Pancreas (tissue), 10 donors: Measurements from ENCODE around the gene NUP62CL. TPM values are rescaled to one million over a fixed set of nuclear protein-coding genes. Genes with fewer than 3 reads are reported as not detected.

Source experiments
- ATAC-seq, 4 donors: fragments of 200-7000 bp; cut with Tn5 transposase; one replicate each; pipeline versions ENCODE4 v1.8.0 to v1.9.1; 2020; ENCODE audit warnings: mild to moderate bottlenecking in 4 of 4, moderate library complexity in 4 of 4
- DNase-seq, 6 donors: peaks; one replicate each; pipeline ENCODE4 v3.0.0-alpha.2; 2020
- FAIRE-seq: peaks from 2 replicates; lab custom pipeline; 2012; peaks lifted over from hg19 to GRCh38; lab: Jason Lieb, UNC
- H3K27ac ChIP-seq, 4 donors: fragments of 200-600 bp; sonication (generic); 1 replicate in 3 of 4; 2 replicates in 1 of 4; pipeline versions ENCODE4 v1.5.0 to v1.8.0; 2020
- H3K27me3 ChIP-seq, 4 donors: fragments of 200-600 bp; one replicate each; pipeline ENCODE4 v1.8.0; 2021
- H3K36me3 ChIP-seq, 3 donors: fragments of 200-600 bp; sonication (generic) in 1 of 3; one replicate each; pipeline versions ENCODE4 v1.5.0 to v1.8.0; 2020 to 2021
- H3K4me1 ChIP-seq, 3 donors: fragments of 200-600 bp; one replicate each; pipeline ENCODE4 v1.8.0; 2021
- H3K4me3 ChIP-seq, 4 donors: fragments of 200-600 bp; sonication (generic) in 2 of 4; one replicate each; pipeline versions ENCODE4 v1.5.0 to v1.8.0; 2020 to 2021
- H3K9me3 ChIP-seq, 4 donors: fragments of 200-600 bp; one replicate each; pipeline ENCODE4 v1.8.0; 2021
- WGBS, 2 donors: extraction: QIAGEN DNeasy Blood & Tissue Kit; methylation state at CpG; one replicate each; pipeline ENCODE4 v1.1.7; 2013; 5-methylcytosine and 5-hydroxymethylcytosine counted together
- intact Hi-C, 3 donors: fragments of 100-400 bp; cut with DNase I; formaldehyde crosslinking; loops; one replicate each; pipeline versions ENCODE4 v1.11.1 to v1.14.2; 2022
- polyA plus RNA-seq, 2 donors: library from polyadenylated mRNA; stranded (reverse); fragments of 200-250 nt; gene quantifications; one replicate each; pipeline ENCODE4 v1.2.3, GENCODE V29; 2013
- total RNA-seq, 6 donors: library from RNA; stranded (reverse); fragmentation: NEBNext Ultra II Directional in 4 of 6; extraction: Animal tissue kit (Norgen Biotek cat#: 25700) in 4 of 6; gene quantifications; one replicate each; pipeline versions ENCODE4 v1.2.1 to v1.2.4, GENCODE V29; 2021 to 2023
- TF ChIP-seq, protein P1 (sequence below), 4 donors: fragments of 200-600 bp; sonication (generic) in 3 of 4; IDR thresholded peaks; one replicate each; pipeline versions ENCODE4 v1.5.0 to v1.8.0; 2021; ENCODE audit warnings: antibody characterized with exemption in 4 of 4
- donor health status: healthy with polysubstance abuse.
- donor health status: DM: no; HTN: no; CAD: no; lungs with moderate emphysema.
- donor health status: DM: no; HTN: no; CAD: no.
- donor health status: control.
- donor health status: control.
- donor health status: Bipolar disorder and iron deficiency.
- donor health status: DM: yes; HTN: yes; CAD: no.
- donor health status: DM: no; HTN: no; CAD: no.
- donor health status: DM: no; HTN: no; CAD: no.
- donor health status: DM: yes; HTN: yes; CAD: no.

The NUP62CL gene
- total and polyA plus RNA-seq, 8 donors: 2.6 to 4.2 (median 2.9) TPM

DNA sequence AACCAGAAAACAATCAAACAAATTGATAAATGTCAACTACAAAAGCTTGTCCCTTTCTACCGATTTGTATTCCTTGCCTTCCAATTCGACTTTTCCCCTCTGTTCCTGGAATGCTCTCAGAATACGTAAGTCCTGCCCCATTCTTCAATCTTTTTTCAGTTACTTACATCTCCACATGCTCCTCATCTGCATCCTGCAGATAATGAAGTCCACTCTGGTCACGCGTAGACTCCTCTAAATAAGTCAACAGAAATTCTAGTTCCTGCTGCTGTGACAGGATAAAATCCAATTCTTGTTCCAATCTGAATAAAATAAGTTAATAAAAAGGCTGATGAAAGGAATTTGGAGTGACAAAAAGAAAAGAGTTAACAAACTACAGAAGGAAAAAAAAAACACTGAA, 53.2 kb downstream of the NUP62CL start:
- 68 to 90% methylated on average over 5 of the region's 5 CpGs for WGBS, 2 donors

DNA sequence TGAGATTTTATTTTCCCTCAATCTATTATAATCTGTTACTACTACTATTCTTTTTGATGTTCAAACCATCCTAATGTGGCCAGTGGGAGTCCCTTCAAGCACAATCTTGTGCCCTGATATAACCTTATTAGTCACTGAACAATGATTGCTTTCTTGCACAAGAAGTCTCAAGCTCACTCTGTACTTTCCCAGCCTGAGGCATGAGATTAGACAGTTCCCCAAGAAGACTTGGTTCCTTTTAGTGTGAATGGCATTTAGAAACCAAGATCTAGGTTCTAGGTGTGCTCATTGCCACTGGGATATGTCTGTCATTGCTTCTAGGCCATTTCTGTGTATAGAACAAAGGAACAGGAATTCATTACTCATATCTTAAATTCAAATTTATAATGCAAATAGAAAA, 59.6 kb downstream of the NUP62CL start:
- Histone ChIP-seq H3K9me3 (no peaks in the 10 kb centered on the region), H3K4me3 (no peak overlapping the region), H3K36me3 (no peaks in the 10 kb centered on the region), H3K27ac (no peak overlapping the region), H3K4me1 (no peaks in the 10 kb centered on the region), H3K27me3 (peaks cover 0 to 4% (median 0%) of the 10 kb centered on the region in 4 donors)
- intact Hi-C loops: no loop called here
- FAIRE-seq: no peak
- no peak for DNase-seq
- no peak for ATAC-seq
- TF ChIP-seq, protein P1, sequence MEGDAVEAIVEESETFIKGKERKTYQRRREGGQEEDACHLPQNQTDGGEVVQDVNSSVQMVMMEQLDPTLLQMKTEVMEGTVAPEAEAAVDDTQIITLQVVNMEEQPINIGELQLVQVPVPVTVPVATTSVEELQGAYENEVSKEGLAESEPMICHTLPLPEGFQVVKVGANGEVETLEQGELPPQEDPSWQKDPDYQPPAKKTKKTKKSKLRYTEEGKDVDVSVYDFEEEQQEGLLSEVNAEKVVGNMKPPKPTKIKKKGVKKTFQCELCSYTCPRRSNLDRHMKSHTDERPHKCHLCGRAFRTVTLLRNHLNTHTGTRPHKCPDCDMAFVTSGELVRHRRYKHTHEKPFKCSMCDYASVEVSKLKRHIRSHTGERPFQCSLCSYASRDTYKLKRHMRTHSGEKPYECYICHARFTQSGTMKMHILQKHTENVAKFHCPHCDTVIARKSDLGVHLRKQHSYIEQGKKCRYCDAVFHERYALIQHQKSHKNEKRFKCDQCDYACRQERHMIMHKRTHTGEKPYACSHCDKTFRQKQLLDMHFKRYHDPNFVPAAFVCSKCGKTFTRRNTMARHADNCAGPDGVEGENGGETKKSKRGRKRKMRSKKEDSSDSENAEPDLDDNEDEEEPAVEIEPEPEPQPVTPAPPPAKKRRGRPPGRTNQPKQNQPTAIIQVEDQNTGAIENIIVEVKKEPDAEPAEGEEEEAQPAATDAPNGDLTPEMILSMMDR (IDR thresholded peaks at IDR 0.05): no peak

More for the DNA sequence above, 53.2 kb downstream of the NUP62CL start:
- intact Hi-C loops: no loop called here
- DNase-seq: no peak
- TF ChIP-seq, protein P1 (IDR thresholded peaks at IDR 0.05): no peak
- Histone ChIP-seq H3K4me3 (no peak overlapping the region), H3K36me3 (no peaks in the 10 kb centered on the region), H3K9me3 (no peaks in the 10 kb centered on the region), H3K27me3 (no peaks in the 10 kb centered on the region), H3K27ac (no peak overlapping the region), H3K4me1 (no peaks in the 10 kb centered on the region)
- no peak for ATAC-seq
- peak; percentile 72 for FAIRE-seq

DNA sequence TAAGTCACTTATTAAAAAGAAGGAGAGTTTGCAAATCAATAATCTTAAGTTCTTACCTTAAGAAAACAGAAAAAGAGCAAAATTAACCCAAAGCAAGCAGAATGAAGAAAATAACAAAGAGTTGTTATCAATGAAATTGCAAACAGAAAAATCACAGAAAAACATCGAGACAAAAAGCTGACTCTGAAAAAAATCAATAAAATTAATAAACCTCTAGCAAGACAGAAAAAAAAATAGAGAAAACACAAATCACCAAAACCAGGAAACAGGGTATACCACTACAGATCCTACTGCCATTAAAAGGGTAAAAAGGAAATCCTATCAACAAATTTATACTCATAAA, 70.3 kb downstream of the NUP62CL start:
- Histone ChIP-seq H3K4me1 (no peaks in the 10 kb centered on the region), H3K4me3 (no peak overlapping the region), H3K27me3 (peaks cover 0 to 7% (median 0%) of the 10 kb centered on the region in 4 donors), H3K27ac (no peak overlapping the region), H3K9me3 (no peaks in the 10 kb centered on the region), H3K36me3 (no peaks in the 10 kb centered on the region)
- FAIRE-seq (no peak), ATAC-seq (no peak), DNase-seq (no peak)
- intact Hi-C loops: no loop called here
- TF ChIP-seq, protein P1 (IDR thresholded peaks at IDR 0.05): no peak
- 30 to 32% methylated on average over 1 of the region's 1 CpG for WGBS, 2 donors

DNA sequence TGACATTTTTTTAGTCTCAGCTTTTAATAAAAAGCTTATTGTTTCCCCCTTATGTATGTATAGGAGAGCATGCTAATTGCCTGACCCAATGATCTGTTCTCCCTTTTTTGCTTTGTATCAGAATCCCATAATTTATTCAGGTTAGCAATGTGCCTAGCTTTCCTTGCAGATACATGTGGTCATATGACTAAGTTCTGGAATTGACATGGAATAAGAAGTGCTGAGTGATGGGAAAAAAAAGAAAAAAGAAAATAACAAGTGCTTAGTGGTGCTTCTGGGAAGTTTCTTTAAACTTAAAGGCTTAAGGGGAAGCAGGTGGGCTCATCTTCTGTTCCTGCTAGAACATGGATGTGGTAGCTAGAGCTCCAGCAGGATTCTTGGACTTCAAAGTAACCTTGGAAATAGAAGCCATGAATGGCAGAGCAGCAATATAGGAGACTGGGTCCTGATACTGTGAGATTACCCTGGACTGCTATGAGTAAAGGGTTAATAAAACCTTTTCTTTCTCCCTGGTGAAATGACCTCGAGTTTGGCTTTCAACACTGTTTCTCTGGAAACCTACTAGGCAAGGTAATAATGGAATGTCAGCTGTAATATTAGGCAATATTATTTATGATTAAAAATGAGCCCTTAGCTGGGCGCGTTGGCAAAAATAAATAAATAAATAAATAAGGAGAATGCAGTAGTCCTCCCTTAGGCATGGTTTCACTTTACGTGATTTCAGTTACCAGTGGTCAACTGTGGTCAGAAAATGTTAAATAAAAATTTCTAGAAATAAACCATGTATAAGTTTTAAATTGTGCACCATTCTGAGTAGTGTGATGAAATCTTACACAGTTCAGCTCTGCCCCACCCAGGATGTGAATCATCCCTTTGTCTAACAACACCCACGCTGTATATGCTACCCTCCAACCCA, 70.9 kb downstream of the NUP62CL start:
- H3K36me3 ChIP-seq: no peaks in the 10 kb centered on the region
- TF ChIP-seq, protein P1 (IDR thresholded peaks at IDR 0.05): no peak
- FAIRE-seq: no peak
- intact Hi-C loops: no loop called here
- WGBS, 2 donors: 50 to 53% methylated on average over 5 of the region's 5 CpGs
- H3K9me3 ChIP-seq: no peaks in the 10 kb centered on the region
- no peak overlapping the region for H3K4me3 ChIP-seq
- peaks cover 0 to 7% (median 0%) of the 10 kb centered on the region in 4 donors for H3K27me3 ChIP-seq
- peak in 1 of 4 donors; percentile 69 for ATAC-seq
- H3K4me1 ChIP-seq: no peaks in the 10 kb centered on the region
- no peak for DNase-seq
- no peak overlapping the region for H3K27ac ChIP-seq

DNA sequence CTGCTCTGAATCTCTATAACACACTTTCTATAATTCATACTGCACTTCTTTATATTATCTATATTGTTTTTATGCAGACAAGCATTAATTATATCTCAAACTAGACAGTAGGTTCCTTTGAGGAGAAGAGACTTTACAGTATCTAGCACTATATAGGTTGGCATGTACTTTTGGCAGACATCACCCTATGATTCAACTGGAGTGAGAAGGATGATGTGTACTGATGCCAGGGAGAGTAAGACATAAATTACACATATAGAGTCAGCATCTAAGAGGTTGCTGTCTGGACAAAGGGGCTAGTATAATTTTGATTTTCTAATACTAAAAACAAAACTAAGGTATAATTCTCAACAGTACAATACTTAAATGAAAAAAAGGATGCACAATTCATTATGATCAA, 82.5 kb downstream of the NUP62CL start:
- H3K27ac ChIP-seq: no peak overlapping the region
- no peaks in the 10 kb centered on the region for H3K36me3 ChIP-seq
- H3K4me3 ChIP-seq: no peak overlapping the region
- H3K27me3 ChIP-seq: peaks cover 0 to 11% (median 5%) of the 10 kb centered on the region in 4 donors
- no peak for DNase-seq
- TF ChIP-seq, protein P1 (IDR thresholded peaks at IDR 0.05): no peak
- intact Hi-C loops: no loop called here
- H3K9me3 ChIP-seq: no peaks in the 10 kb centered on the region
- no peaks in the 10 kb centered on the region for H3K4me1 ChIP-seq
- ATAC-seq: no peak
- FAIRE-seq: no peak
